HepG2 (cell line): ENCODE data around the gene PANK4.

ENCODE experiments used
- BRCA1 ChIP-seq: sonication (generic); formaldehyde crosslinking; IDR thresholded peaks from 2 replicates; pipeline ENCODE4 v1.4.0; 2020; ENCODE audit warnings: missing genetic modification reagents
- CBX5 ChIP-seq: sonication (generic); formaldehyde crosslinking; IDR thresholded peaks from 2 replicates; pipeline ENCODE4 v1.4.0; 2020; ENCODE audit warnings: missing genetic modification reagents, borderline replicate concordance
- CTCF ChIP-seq: sonication (generic); formaldehyde crosslinking; IDR thresholded peaks from 2 replicates; pipeline ENCODE4 v1.5.0; 2020; ENCODE audit warnings: mild to moderate bottlenecking, missing genetic modification reagents, moderate library complexity
- EP300 ChIP-seq, 3 experiments: sonication (generic) in 1 of 3; formaldehyde crosslinking in 1 of 3; IDR thresholded peaks; 2 replicates each; pipeline versions ENCODE4 v1.5.1 to v1.6.1; 2011 to 2020; ENCODE audit warnings: low read depth in 2 of 3, low read length in 2 of 3, borderline replicate concordance in 1 of 3, improper control_type of control experiment in 1 of 3, mild to moderate bottlenecking in 1 of 3, missing genetic modification reagents in 1 of 3, moderate library complexity in 1 of 3
- FOXJ3 ChIP-seq: sonication (generic); formaldehyde crosslinking; IDR thresholded peaks from 2 replicates; pipeline ENCODE4 v1.4.0; 2020; ENCODE audit warnings: missing genetic modification reagents, mild to moderate bottlenecking, borderline replicate concordance
- JUND ChIP-seq: sonication (generic); formaldehyde crosslinking; IDR thresholded peaks from 2 replicates; pipeline ENCODE4 v1.8.0; 2022; ENCODE audit warnings: mild to moderate bottlenecking, missing genetic modification reagents
- MAX ChIP-seq: IDR thresholded peaks from 2 replicates; pipeline ENCODE4 v1.6.1; 2012; ENCODE audit warnings: inconsistent platforms
- SRF ChIP-seq: IDR thresholded peaks from 2 replicates; pipeline ENCODE4 v1.6.1; 2011; ENCODE audit warnings: mild to moderate bottlenecking, low read depth, low read length, moderate library complexity
- TRIM24 ChIP-seq: sonication (generic); formaldehyde crosslinking; IDR thresholded peaks from 2 replicates; pipeline ENCODE4 v1.8.0; 2022; ENCODE audit warnings: mild to moderate bottlenecking, missing genetic modification reagents
- ZBTB7A ChIP-seq: sonication (generic); formaldehyde crosslinking; IDR thresholded peaks from 2 replicates; pipeline ENCODE4 v1.8.0; 2022; ENCODE audit warnings: mild to moderate bottlenecking, missing genetic modification reagents
- ZNF781 ChIP-seq: sonication (generic); formaldehyde crosslinking; IDR thresholded peaks from 2 replicates; pipeline ENCODE4 v1.5.1; 2020; ENCODE audit warnings: borderline replicate concordance, mild to moderate bottlenecking, missing genetic modification reagents; ENCODE audit errors: not compliant biosample characterization

- TF ChIP-seq JUND (CRISPR knock-in tag) (no peak), ZBTB7A (CRISPR knock-in tag) (no peak), MAX (no peak), FOXJ3 (CRISPR knock-in tag) (no peak), ZNF781 (CRISPR knock-in tag) (no peak), SRF (no peak), EP300 (IDR thresholded peaks at IDR 0.05; ENCODE audit: low read depth in 2 of 2, low read length in 2 of 2) (no peak), EP300 (CRISPR knock-in tag; IDR thresholded peaks at IDR 0.05; ENCODE audit: borderline replicate concordance) (no peak), BRCA1 (no peak), TRIM24 (CRISPR knock-in tag) (no peak), CTCF (CRISPR knock-in tag) (no peak), CBX5 (no peak)
These were observed 65.2 kb downstream of the PANK4 start for GRCh38 chr1:2460996-2461751.
